OCI-LY1 (cell line): ENCODE data around the gene C6orf52.

Experiments used
- CTCF ChIP-seq: fragments of 200-600 bp; sonication (generic), shearing (Covaris generic); IDR thresholded peaks from 2 replicates; pipeline ENCODE4 v1.5.1; 2017; ENCODE audit warnings: mild to moderate bottlenecking, antibody characterized with exemption, low read length, moderate library complexity, mixed read lengths
- EZH2 ChIP-seq: fragments of 200-600 bp; sonication (generic), shearing (Covaris generic); IDR thresholded peaks from 2 replicates; pipeline ENCODE4 v1.8.0; 2017; ENCODE audit warnings: borderline replicate concordance, mixed run types, mild to moderate bottlenecking, antibody characterized with exemption, low read length, moderate library complexity, mixed read lengths

- TF ChIP-seq CTCF (no peak), EZH2 (no peak)
Observed at GRCh38 chr6:10678456-10678855, 16.0 kb downstream of the C6orf52 start.
